HG03575 (cell line): ENCODE results near the gene ELF2.
"Not testable (repeated sequence)": the region's sequence is repeated elsewhere in the genome, so short reads cannot be mapped to it uniquely, and the experiment has no call there.

Experiments used
- ATAC-seq: cut with Tn5 transposase; IDR thresholded peaks from one replicate; pipeline ENCODE4 v1.9.1; 2021; ENCODE audit not compliant: unreplicated experiment, insufficient number of reproducible peaks, low FRiP score; ENCODE audit errors: extremely low read depth

Gene ELF2

GRCh38 chr4:139008278-139008677 lies 168.7 kb downstream of the ELF2 start:
- not testable (repeated sequence) for ATAC-seq

GRCh38 chr4:139007640-139008039 lies 169.4 kb downstream of the ELF2 start:
- ATAC-seq: no peak
